ENCODE measurements around the gene TMEM212. TPM values are rescaled to one million over a fixed set of nuclear protein-coding genes. Genes with fewer than 3 reads are reported as not detected.
"Not testable (repeated sequence)": the region's sequence is repeated elsewhere in the genome, so short reads cannot be mapped to it uniquely, and the experiment has no call there.

Gene TMEM212
- total and polyA plus RNA-seq, 2 experiments from 2014 or later = not detected

DNA sequence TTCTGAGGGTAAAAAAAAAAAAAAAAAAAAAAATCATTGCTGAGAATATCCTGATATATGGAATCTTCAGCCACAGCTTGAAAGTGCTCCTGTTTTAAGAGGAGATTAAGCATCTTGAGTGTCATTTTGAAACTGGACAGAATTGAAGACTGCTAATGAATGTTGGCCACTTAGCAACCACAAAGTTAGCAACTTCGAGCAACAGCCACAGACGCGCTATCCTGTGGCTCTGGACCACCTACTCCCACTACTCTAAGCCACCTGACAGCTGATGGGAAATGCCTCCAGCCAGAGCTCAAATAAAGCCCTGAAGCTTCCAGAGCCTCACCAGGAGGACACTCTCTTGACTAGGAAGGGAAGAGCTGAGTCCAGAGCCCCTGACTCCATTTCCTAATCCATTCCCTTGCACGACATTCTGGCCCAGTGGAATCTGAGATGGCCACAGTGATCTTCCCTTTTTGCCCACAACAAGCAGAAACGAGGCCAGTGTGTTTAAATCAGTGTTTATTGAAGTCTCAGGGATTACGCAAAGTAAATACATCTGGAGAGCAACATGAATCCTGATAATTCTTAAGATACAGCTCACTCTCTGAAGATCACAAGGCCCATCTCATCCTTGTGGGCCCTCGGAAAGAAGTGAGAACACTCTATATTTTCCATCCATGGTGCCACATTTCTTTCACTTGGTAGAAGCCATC, 58.6 kb downstream of the TMEM212 start:
- no peaks in the 10 kb centered on the region for H3K9me3 ChIP-seq (ENCODE audit: low read depth)
- TF ChIP-seq EZH2 (IDR thresholded peaks at IDR 0.05; ENCODE audit: borderline replicate concordance) = no peak
- TF ChIP-seq EZH2phosphoT487 (IDR thresholded peaks at IDR 0.05; ENCODE audit: low read depth, severe bottlenecking, unreplicated experiment) = no peak
- TF ChIP-seq, protein P1, sequence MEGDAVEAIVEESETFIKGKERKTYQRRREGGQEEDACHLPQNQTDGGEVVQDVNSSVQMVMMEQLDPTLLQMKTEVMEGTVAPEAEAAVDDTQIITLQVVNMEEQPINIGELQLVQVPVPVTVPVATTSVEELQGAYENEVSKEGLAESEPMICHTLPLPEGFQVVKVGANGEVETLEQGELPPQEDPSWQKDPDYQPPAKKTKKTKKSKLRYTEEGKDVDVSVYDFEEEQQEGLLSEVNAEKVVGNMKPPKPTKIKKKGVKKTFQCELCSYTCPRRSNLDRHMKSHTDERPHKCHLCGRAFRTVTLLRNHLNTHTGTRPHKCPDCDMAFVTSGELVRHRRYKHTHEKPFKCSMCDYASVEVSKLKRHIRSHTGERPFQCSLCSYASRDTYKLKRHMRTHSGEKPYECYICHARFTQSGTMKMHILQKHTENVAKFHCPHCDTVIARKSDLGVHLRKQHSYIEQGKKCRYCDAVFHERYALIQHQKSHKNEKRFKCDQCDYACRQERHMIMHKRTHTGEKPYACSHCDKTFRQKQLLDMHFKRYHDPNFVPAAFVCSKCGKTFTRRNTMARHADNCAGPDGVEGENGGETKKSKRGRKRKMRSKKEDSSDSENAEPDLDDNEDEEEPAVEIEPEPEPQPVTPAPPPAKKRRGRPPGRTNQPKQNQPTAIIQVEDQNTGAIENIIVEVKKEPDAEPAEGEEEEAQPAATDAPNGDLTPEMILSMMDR (IDR thresholded peaks at IDR 0.05; ENCODE audit: poor library complexity) = no peak
- H3K36me3 ChIP-seq (replicated peaks; ENCODE audit: insufficient read depth, low read depth) = no peaks in the 10 kb centered on the region
- H3K4me1 ChIP-seq (ENCODE audit: insufficient read depth) = peaks cover 3% of the 10 kb centered on the region
- peak overlapping the region; percentile 63 for H3K27ac ChIP-seq
- H3K4me3 ChIP-seq = no peak overlapping the region
- H3K27me3 ChIP-seq = no peaks in the 10 kb centered on the region
- no peaks in the 10 kb centered on the region for H4K20me1 ChIP-seq (ENCODE audit: insufficient read depth, poor library complexity, severe bottlenecking)
- 39% methylated on average over 7 of the region's 7 CpGs for WGBS (ENCODE audit: low lambda C conversion rate, missing lambda C conversion rate)
- H3K9me2 ChIP-seq (replicated peaks; ENCODE audit: insufficient read depth) = no peaks in the 10 kb centered on the region
- no peaks in the 10 kb centered on the region for H3K79me2 ChIP-seq
- no peak overlapping the region for H2AFZ ChIP-seq
- DNase-seq (ENCODE audit: low spot score) = no peak
- H3K4me2 ChIP-seq = no peak overlapping the region

DNA sequence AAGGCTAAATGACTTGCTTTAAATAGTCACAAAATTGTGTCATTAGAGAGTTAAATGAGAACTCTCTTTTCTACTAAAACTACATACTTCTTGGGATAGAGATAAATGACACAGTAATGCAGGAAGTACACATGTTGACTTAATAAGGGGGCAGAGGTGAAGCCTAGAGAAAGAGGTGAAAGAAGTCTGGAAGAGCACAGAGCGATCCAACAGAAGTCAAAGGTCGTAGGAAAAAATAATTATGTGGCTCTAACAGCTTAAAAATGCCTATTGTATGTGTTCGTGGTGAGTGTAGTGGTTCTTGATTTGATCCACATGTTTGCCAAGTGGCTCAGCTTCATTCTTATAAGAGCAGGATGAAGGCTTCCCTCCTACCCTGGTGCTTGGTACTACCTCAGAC, 61.7 kb downstream of the TMEM212 start:
- H3K27ac ChIP-seq = no peak overlapping the region
- 48% methylated on average over 3 of the region's 3 CpGs for WGBS (ENCODE audit: low lambda C conversion rate, missing lambda C conversion rate)
- TF ChIP-seq, protein P1 (IDR thresholded peaks at IDR 0.05; ENCODE audit: poor library complexity) = no peak
- no peak for TF ChIP-seq EZH2phosphoT487 (IDR thresholded peaks at IDR 0.05; ENCODE audit: low read depth, severe bottlenecking, unreplicated experiment)
- TF ChIP-seq EZH2 (IDR thresholded peaks at IDR 0.05; ENCODE audit: borderline replicate concordance) = no peak
- H3K9me3 ChIP-seq (ENCODE audit: low read depth) = no peaks in the 10 kb centered on the region
- no peak overlapping the region for H2AFZ ChIP-seq
- peaks cover 3% of the 10 kb centered on the region for H3K4me1 ChIP-seq (ENCODE audit: insufficient read depth)
- no peaks in the 10 kb centered on the region for H3K36me3 ChIP-seq (replicated peaks; ENCODE audit: insufficient read depth, low read depth)
- H3K79me2 ChIP-seq = no peaks in the 10 kb centered on the region
- no peak overlapping the region for H3K4me3 ChIP-seq
- no peak for DNase-seq (ENCODE audit: low spot score)
- no peaks in the 10 kb centered on the region for H3K9me2 ChIP-seq (replicated peaks; ENCODE audit: insufficient read depth)
- no peak overlapping the region for H3K4me2 ChIP-seq
- no peaks in the 10 kb centered on the region for H3K27me3 ChIP-seq
- H4K20me1 ChIP-seq (ENCODE audit: insufficient read depth, poor library complexity, severe bottlenecking) = no peaks in the 10 kb centered on the region

DNA sequence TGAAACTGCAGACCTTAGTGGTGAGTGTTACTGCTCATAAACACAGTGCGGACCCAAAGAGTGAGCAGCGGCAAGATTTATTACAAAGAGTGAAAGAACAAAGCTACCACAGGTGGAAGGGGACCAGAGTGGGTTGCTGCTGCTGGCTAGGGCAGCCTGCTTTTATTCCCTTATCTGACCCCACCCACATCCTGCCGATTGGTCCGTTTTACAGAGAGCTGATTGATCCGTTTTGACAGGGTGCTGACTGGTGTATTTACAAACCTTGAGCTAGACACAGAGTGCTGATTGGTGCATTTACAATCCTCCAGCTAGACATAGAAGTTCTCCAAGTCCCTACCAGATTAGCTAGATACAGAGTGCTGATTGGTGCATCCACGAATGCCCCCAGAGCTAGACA, 63.4 kb downstream of the TMEM212 start:
- not testable (repeated sequence) for H3K4me3 ChIP-seq; H3K36me3 ChIP-seq (replicated peaks; ENCODE audit: insufficient read depth, low read depth); H3K9me3 ChIP-seq (ENCODE audit: low read depth); H2AFZ ChIP-seq; H4K20me1 ChIP-seq (ENCODE audit: insufficient read depth, poor library complexity, severe bottlenecking); H3K9me2 ChIP-seq (replicated peaks; ENCODE audit: insufficient read depth); H3K4me2 ChIP-seq; H3K27me3 ChIP-seq; H3K27ac ChIP-seq; H3K4me1 ChIP-seq (ENCODE audit: insufficient read depth); DNase-seq (ENCODE audit: low spot score); H3K79me2 ChIP-seq
- WGBS (ENCODE audit: low lambda C conversion rate, missing lambda C conversion rate) = 94% methylated on average over 6 of the region's 6 CpGs

DNA sequence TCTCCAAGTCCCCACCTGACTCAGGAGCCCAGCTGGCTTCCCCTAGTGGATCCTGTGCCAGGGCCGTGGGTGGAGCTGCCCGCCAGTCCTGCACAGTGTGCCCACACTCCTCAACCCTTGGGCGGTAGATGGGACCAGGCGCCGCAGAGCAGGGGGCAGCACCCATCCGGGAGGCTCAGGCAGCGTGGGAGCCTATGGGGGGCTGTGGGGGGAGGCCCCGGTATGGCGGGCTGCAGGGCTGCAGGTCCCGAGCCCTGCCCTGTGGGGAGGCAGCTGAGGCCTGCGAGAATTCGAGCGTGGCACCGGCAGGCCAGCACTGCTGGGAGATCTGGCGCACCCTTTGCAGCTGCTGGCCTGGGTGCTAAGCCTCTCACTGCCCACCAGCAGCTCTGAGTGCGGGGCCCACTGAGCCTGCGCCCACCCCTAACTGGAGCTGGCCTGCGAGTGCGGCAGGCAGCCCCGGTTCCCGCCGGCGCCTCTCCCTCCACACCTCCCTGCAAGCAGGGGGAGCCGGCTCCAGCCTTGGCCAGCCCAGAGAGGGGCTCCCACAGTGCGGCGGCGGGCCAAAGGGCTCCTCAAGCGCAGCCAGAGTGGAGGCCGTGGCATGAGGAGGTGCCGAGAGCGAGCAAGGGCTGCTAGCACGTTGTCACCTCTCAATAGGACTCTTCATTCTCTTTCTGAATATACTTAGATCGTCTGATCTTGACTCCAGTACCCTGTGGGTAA, 64.0 kb downstream of the TMEM212 start:
- DNase-seq (ENCODE audit: low spot score) = no peak
- peaks cover 3% of the 10 kb centered on the region for H3K9me3 ChIP-seq (ENCODE audit: low read depth)
- no peak overlapping the region for H3K4me3 ChIP-seq
- no peaks in the 10 kb centered on the region for H3K9me2 ChIP-seq (replicated peaks; ENCODE audit: insufficient read depth)
- no peaks in the 10 kb centered on the region for H3K79me2 ChIP-seq
- H2AFZ ChIP-seq = no peak overlapping the region
- no peaks in the 10 kb centered on the region for H3K27me3 ChIP-seq
- no peak overlapping the region for H3K4me2 ChIP-seq
- H3K36me3 ChIP-seq (replicated peaks; ENCODE audit: insufficient read depth, low read depth) = no peaks in the 10 kb centered on the region
- 94% methylated on average over 28 of the region's 33 CpGs for WGBS (ENCODE audit: low lambda C conversion rate, missing lambda C conversion rate)
- no peaks in the 10 kb centered on the region for H3K4me1 ChIP-seq (ENCODE audit: insufficient read depth)
- TF ChIP-seq EZH2phosphoT487 (IDR thresholded peaks at IDR 0.05; ENCODE audit: low read depth, severe bottlenecking, unreplicated experiment) = no peak
- TF ChIP-seq EZH2 (IDR thresholded peaks at IDR 0.05; ENCODE audit: borderline replicate concordance) = no peak
- TF ChIP-seq, protein P1 (IDR thresholded peaks at IDR 0.05; ENCODE audit: poor library complexity) = no peak
- no peak overlapping the region for H3K27ac ChIP-seq
- H4K20me1 ChIP-seq (ENCODE audit: insufficient read depth, poor library complexity, severe bottlenecking) = no peaks in the 10 kb centered on the region
